Cardiac fibroblast (primary cell): ENCODE results near the gene LRRK2.

ENCODE experiments used
- DNase-seq, 2 donors: peaks; one replicate each; pipeline versions ENCODE4 v3.0.0 to v3.0.0-alpha.2; 2010; ENCODE audit warnings: low read depth in 2 of 2
- H3K4me3 ChIP-seq, 2 donors: replicated peaks in 1 of 2; 1 replicate in 1 of 2; 2 replicates in 1 of 2; pipeline ENCODE4 v1.5.1; 2011; ENCODE audit warnings: low read depth in 2 of 2, low read length in 2 of 2, mild to moderate bottlenecking in 2 of 2, moderate library complexity in 1 of 2
- CTCF ChIP-seq: IDR thresholded peaks from one replicate; pipeline ENCODE4 v1.5.1; 2011; ENCODE audit warnings: low read depth, mild to moderate bottlenecking, low read length, inconsistent platforms

LRRK2 gene

GRCh38 chr12:40223646-40224045, 1.2 kb upstream of the LRRK2 start:
- H3K4me3 ChIP-seq: no peak overlapping the region
- no peak for DNase-seq
- no peak for TF ChIP-seq CTCF

- DNase-seq: no peak
- TF ChIP-seq CTCF: no peak
- peak overlapping the region; percentile 51 to 57 for H3K4me3 ChIP-seq
Measured at GRCh38 chr12:40225337-40225983, 663 bp downstream of the LRRK2 start.

- no peak for TF ChIP-seq CTCF
- no peak for DNase-seq
- no peak overlapping the region for H3K4me3 ChIP-seq
Measured at GRCh38 chr12:40225984-40226602, 1.3 kb downstream of the LRRK2 start.

- TF ChIP-seq CTCF: no peak
- no peak overlapping the region for H3K4me3 ChIP-seq
- peak; percentile 78 to 91 for DNase-seq
Measured at GRCh38 chr12:40226705-40227104, 1.9 kb downstream of the LRRK2 start.

GRCh38 chr12:40227447-40227846, 2.6 kb downstream of the LRRK2 start:
- DNase-seq: no peak
- no peak overlapping the region for H3K4me3 ChIP-seq
- TF ChIP-seq CTCF: no peak

GRCh38 chr12:40228727-40229126, 3.9 kb downstream of the LRRK2 start:
- TF ChIP-seq CTCF: no peak
- DNase-seq: no peak
- no peak overlapping the region for H3K4me3 ChIP-seq
